NCI-H2029 (cell line): ENCODE data around the gene ADORA1.

Experiments used
- DNase-seq: peaks from one replicate; lab custom pipeline; 2025; lab: John Stamatoyannopoulos, UW

The ADORA1 gene

GRCh38 chr1:203127666-203128430 is at the start of gene ADORA1:
Gene ADORA1, plus strand, starts transcription at chr1:203127726. Its CDS starts 1,116 bp downstream, at chr1:203128842.
- peak; percentile 24 for DNase-seq

- no peak for DNase-seq
These were observed 49.6 kb upstream of the ADORA1 start for GRCh38 chr1:203077956-203078355.

- DNase-seq: no peak
These were observed 49.0 kb upstream of the ADORA1 start for GRCh38 chr1:203078478-203078877.

GRCh38 chr1:203080456-203080855 is 47.1 kb upstream of the ADORA1 start:
- no peak for DNase-seq

- DNase-seq: no peak
These were observed 45.9 kb upstream of the ADORA1 start for GRCh38 chr1:203081465-203082230.

GRCh38 chr1:203082231-203082505 is 45.4 kb upstream of the ADORA1 start:
- DNase-seq: no peak

GRCh38 chr1:203082571-203083462 is 44.7 kb upstream of the ADORA1 start:
- no peak for DNase-seq

GRCh38 chr1:203083463-203083921 is 44.0 kb upstream of the ADORA1 start:
- no peak for DNase-seq

- DNase-seq: no peak
These were observed 42.7 kb upstream of the ADORA1 start for GRCh38 chr1:203084588-203085527.

- no peak for DNase-seq
These were observed 41.8 kb upstream of the ADORA1 start, which contains the start of gene MYOG for GRCh38 chr1:203085528-203086406. Gene MYOG, minus strand, starts transcription at chr1:203086012. Its CDS starts 51 bp downstream, at chr1:203085961.

GRCh38 chr1:203086992-203087763 is 40.3 kb upstream of the ADORA1 start:
- DNase-seq: no peak

- no peak for DNase-seq
These were observed 39.1 kb upstream of the ADORA1 start for GRCh38 chr1:203088441-203088840.

- no peak for DNase-seq
These were observed 38.4 kb upstream of the ADORA1 start for GRCh38 chr1:203089001-203089650.

- DNase-seq: no peak
These were observed 37.9 kb upstream of the ADORA1 start for GRCh38 chr1:203089651-203090045.

GRCh38 chr1:203090421-203091198 is 36.9 kb upstream of the ADORA1 start:
- no peak for DNase-seq

GRCh38 chr1:203091199-203091477 is 36.4 kb upstream of the ADORA1 start:
- DNase-seq: no peak

GRCh38 chr1:203091761-203092330 is 35.7 kb upstream of the ADORA1 start:
- DNase-seq: no peak
